ENCODE measurements around the gene SLC35D2. TPM values are rescaled to one million over a fixed set of nuclear protein-coding genes. Genes with fewer than 3 reads are reported as not detected.
A peak's percentile ranks its signal among the peaks of the same experiment; 100 is the strongest.

SLC35D2 gene
- total RNA-seq, 1 donor from 2014 or later, result 32.4 TPM

DNA sequence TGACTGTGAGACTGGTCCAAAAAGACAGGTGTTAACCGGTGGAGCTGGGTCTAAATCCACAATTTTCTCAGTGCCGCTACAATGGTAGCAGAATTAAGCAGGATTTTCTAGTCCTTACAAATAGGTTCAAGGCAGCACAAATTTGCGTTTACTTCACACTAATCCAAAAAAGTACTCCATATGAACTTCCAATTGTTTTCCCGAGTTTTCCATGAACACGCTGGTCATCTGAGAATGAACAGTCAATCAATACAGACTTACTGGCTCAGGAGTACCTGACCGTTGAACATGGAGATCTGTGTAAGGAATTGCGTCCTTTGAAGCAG lies 709 bp downstream of the SLC35D2 start:
- H3K36me3 ChIP-seq, result no peaks in the 10 kb centered on the region
- no peaks in the 10 kb centered on the region for H3K27me3 ChIP-seq (ENCODE audit: low read depth)
- peak overlapping the region; percentile 83 for H3K27ac ChIP-seq
- TF ChIP-seq, protein P1, sequence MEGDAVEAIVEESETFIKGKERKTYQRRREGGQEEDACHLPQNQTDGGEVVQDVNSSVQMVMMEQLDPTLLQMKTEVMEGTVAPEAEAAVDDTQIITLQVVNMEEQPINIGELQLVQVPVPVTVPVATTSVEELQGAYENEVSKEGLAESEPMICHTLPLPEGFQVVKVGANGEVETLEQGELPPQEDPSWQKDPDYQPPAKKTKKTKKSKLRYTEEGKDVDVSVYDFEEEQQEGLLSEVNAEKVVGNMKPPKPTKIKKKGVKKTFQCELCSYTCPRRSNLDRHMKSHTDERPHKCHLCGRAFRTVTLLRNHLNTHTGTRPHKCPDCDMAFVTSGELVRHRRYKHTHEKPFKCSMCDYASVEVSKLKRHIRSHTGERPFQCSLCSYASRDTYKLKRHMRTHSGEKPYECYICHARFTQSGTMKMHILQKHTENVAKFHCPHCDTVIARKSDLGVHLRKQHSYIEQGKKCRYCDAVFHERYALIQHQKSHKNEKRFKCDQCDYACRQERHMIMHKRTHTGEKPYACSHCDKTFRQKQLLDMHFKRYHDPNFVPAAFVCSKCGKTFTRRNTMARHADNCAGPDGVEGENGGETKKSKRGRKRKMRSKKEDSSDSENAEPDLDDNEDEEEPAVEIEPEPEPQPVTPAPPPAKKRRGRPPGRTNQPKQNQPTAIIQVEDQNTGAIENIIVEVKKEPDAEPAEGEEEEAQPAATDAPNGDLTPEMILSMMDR (IDR thresholded peaks at IDR 0.05), result no peak
- ATAC-seq (no peak), DNase-seq (no peak)
- no peaks in the 10 kb centered on the region for H3K9me3 ChIP-seq
- peaks cover 18% of the 10 kb centered on the region for H3K4me1 ChIP-seq
- intact Hi-C loops (cut with DNase I), result no loop called here
- H3K4me3 ChIP-seq, result peak overlapping the region; percentile 78

DNA sequence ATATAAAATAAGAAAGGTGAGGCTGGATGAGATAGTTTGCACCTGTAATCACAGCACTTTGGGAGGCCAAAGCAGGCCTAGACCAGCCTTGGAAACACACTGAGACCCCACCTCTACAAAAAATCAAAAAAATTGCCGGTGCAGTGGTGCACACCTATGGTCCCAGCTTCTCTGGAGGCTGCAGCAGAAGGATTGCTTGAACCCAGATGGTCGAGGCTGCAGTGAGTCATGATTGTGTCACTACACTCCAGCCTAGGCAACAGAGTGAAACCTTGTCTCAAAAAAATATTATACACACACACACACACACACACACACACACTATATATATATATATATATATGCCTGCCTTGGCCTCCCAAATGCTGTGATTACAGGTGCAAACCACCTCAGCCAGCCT lies 1.3 kb downstream of the SLC35D2 start:
- intact Hi-C loops (cut with DNase I), result no loop called here
- no peaks in the 10 kb centered on the region for H3K27me3 ChIP-seq (ENCODE audit: low read depth)
- peaks cover 18% of the 10 kb centered on the region for H3K4me1 ChIP-seq
- DNase-seq, result no peak
- ATAC-seq, result no peak
- H3K36me3 ChIP-seq, result no peaks in the 10 kb centered on the region
- TF ChIP-seq, protein P1 (IDR thresholded peaks at IDR 0.05), result no peak
- H3K27ac ChIP-seq, result no peak overlapping the region
- no peak overlapping the region for H3K4me3 ChIP-seq
- no peaks in the 10 kb centered on the region for H3K9me3 ChIP-seq

DNA sequence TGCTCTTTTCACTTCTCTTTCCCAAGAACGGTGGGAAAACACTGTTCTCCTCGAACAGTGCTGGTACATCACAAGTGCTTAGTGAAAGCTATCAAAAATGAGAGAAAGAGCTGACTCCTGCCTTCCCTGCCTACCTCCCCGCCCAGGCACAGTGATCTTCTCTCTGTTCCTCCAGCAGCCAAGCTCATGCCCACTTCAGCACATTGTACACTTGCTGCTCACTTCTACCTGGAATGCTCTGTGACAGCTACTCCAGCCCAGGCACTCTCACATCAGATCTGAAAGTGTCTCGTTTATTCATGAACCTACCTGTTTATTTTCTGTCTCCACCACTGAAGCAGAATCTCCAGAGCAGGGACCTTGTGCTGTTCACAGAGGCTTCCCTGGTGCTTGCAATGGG lies 1.8 kb downstream of the SLC35D2 start:
- Histone ChIP-seq H3K36me3 (no peaks in the 10 kb centered on the region), H3K4me1 (peaks cover 18% of the 10 kb centered on the region), H3K27ac (no peak overlapping the region), H3K4me3 (no peak overlapping the region), H3K27me3 (ENCODE audit: low read depth) (no peaks in the 10 kb centered on the region), H3K9me3 (no peaks in the 10 kb centered on the region)
- intact Hi-C loops (cut with DNase I), result no loop called here
- no peak for DNase-seq
- no peak for ATAC-seq
- TF ChIP-seq, protein P1 (IDR thresholded peaks at IDR 0.05), result no peak

DNA sequence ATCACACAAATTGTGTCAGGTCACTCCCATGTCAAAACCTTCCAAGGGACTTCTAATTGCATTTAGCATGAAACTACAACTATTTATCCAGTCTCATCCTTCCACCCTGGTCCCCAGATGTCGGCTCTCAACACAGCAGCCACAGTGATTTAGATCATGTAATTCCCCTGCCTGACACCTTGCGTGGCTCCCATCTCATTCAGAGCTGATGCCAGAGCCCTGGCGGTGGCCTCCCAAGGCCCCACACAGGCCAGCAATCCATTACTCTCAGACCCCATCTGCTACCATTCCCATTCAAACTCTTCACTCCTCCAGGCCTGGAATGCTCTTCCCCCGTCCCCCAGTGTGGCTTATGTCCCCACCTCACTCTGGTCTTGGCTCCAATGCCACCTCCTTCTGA lies 2.4 kb downstream of the SLC35D2 start:
- no peak for ATAC-seq
- Histone ChIP-seq H3K27ac (no peak overlapping the region), H3K4me1 (peaks cover 18% of the 10 kb centered on the region)

DNA sequence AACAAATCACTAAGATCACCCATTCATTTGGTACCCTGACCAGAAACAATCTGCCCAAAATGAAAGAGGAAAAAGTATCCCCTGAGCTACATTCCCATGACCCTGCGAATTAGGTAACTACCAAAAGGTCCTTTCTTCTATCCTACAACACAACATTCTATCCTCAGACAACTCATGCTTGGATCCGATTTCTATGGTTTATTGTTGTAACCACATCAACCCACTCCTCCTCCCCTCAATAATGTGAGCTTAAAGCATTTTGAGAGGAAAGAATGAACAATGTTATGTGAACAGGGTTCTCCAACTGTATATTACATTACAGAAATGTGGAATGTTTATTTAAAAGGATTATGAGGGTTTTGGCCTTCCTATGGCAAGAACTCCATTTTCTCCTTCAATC lies 4.0 kb downstream of the SLC35D2 start:
- TF ChIP-seq, protein P1 (IDR thresholded peaks at IDR 0.05), result no peak
- peaks cover 18% of the 10 kb centered on the region for H3K4me1 ChIP-seq

More for the DNA sequence above, 2.4 kb downstream of the SLC35D2 start:
- TF ChIP-seq, protein P1 (IDR thresholded peaks at IDR 0.05), result no peak
- Histone ChIP-seq H3K4me3 (no peak overlapping the region), H3K27me3 (ENCODE audit: low read depth) (no peaks in the 10 kb centered on the region), H3K9me3 (no peaks in the 10 kb centered on the region), H3K36me3 (no peaks in the 10 kb centered on the region)
- no peak for DNase-seq
- intact Hi-C loops (cut with DNase I), result no loop called here

DNA sequence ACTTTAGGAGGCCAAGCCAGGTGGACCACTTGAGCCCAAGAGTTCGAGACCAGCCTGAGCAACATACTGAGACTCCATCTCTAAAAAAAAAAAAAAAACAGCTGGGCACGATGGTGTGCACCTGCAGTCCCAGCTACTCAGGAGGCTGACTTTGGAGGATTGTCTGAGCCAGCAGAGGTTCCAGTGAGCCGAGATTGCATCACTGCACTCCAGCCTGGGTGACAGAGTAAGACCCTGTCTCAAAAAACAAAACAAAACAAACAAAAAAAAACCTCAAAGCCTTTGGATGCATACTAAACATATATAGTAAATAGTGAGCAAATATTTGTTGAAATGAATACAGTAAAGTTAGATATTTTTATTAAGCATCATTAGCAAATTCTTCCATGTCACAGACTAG lies 5.3 kb downstream of the SLC35D2 start:
- no peak overlapping the region for H3K27ac ChIP-seq
- intact Hi-C loops (cut with DNase I), result no loop called here
- peaks cover 18% of the 10 kb centered on the region for H3K4me1 ChIP-seq
- H3K4me3 ChIP-seq, result no peak overlapping the region
- no peaks in the 10 kb centered on the region for H3K36me3 ChIP-seq
- no peak for DNase-seq
- no peaks in the 10 kb centered on the region for H3K27me3 ChIP-seq (ENCODE audit: low read depth)
- no peaks in the 10 kb centered on the region for H3K9me3 ChIP-seq
- no peak for ATAC-seq
- TF ChIP-seq, protein P1 (IDR thresholded peaks at IDR 0.05), result no peak

More for the DNA sequence above, 4.0 kb downstream of the SLC35D2 start:
- Histone ChIP-seq H3K36me3 (no peaks in the 10 kb centered on the region), H3K9me3 (no peaks in the 10 kb centered on the region), H3K27ac (no peak overlapping the region), H3K4me3 (no peak overlapping the region), H3K27me3 (ENCODE audit: low read depth) (no peaks in the 10 kb centered on the region)
- DNase-seq (no peak), ATAC-seq (no peak)
- intact Hi-C loops (cut with DNase I), result no loop called here

All from lower lobe of right lung (tissue), 2 donors.